ENCODE results near the gene TMEM229B. TPM values are rescaled to one million over a fixed set of nuclear protein-coding genes. Genes with fewer than 3 reads are reported as not detected.

Gene TMEM229B
- total RNA-seq, 1 donor from 2014 or later = 3.7 TPM

DNA sequence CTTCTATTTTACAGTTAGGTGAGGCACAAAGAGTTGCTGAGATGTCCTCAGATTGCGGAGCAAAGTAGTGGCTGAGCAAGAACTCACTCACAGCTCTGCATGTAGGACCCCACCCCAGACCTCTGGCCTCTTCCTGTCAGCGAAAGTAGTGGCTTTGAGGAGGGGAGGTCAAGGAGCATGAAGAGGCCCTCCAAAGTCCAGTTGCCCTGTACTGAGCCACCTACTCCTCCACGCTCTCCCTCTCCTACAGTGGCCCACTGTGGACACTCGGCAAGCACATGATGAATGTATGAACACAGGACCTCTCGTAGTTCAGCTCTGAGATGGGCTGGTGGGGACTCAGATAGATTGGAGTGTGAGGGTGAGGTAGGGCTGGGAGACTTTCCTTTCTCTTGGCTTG, 39.2 kb upstream of the TMEM229B start:
- Mint-ChIP-seq H3K4me1 (peaks cover 8% of the 10 kb centered on the region), H3K27me3 (peaks cover 52% of the 10 kb centered on the region)
- POLR2A ChIA-PET = no interaction called here

DNA sequence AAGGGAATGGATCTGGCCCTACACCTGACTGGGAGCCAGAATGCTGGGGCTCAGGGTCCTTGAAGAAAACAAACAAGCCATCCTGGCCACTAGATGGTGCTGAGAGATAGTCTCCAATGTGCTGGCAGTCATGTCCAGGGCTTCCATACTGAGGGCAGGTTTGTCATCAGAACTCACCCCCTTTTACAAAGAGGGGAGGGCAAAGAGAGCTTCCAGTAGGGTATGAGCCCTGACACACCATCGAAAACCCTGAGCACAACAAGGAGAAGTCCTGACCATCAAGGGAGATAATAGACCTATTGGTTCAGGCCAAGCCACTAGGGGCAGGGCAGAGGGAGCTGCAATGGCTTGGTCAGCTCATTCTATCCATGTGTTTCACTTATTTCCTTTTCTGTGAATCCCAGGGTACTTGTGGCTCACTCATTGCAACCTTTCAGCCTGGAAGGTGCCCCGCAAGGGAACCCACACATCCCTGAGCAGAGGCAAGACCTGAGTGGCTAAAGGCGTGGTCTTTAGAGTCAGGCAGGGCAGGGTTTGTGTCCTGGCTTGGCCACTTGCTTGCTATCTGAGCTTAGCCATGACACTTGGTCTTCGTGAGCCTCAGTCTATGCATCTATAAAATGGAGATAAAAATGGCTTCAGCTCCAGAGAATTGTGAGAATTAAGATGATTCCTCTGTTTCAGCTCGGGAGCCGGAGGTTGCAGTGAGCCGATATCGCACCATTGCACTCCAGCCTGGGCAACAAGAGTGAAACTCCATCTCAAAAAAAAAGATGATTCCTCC, 38.3 kb upstream of the TMEM229B start:
- intact Hi-C loops (cut with micrococcal nuclease) = loop anchor here (1.0 to 2.0 kb wide), 5 partner anchors 39 to 178 kb away; partner anchors contain the start of gene TMEM229B
- TF ChIP-seq, protein P1, sequence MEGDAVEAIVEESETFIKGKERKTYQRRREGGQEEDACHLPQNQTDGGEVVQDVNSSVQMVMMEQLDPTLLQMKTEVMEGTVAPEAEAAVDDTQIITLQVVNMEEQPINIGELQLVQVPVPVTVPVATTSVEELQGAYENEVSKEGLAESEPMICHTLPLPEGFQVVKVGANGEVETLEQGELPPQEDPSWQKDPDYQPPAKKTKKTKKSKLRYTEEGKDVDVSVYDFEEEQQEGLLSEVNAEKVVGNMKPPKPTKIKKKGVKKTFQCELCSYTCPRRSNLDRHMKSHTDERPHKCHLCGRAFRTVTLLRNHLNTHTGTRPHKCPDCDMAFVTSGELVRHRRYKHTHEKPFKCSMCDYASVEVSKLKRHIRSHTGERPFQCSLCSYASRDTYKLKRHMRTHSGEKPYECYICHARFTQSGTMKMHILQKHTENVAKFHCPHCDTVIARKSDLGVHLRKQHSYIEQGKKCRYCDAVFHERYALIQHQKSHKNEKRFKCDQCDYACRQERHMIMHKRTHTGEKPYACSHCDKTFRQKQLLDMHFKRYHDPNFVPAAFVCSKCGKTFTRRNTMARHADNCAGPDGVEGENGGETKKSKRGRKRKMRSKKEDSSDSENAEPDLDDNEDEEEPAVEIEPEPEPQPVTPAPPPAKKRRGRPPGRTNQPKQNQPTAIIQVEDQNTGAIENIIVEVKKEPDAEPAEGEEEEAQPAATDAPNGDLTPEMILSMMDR (IDR thresholded peaks at IDR 0.05) = peak; percentile 20
- CTCF ChIA-PET = interaction anchor here (0.7 to 4.9 kb wide), 27 partner anchors 9 to 177 kb away, joined by 3 to 48 read pairs (median 4); partner anchors contain the start of gene PIGH
- no peaks in the 10 kb centered on the region for H3K36me3 Mint-ChIP-seq (ENCODE audit: low read depth)
- peaks cover 51% of the 10 kb centered on the region for H3K27me3 Mint-ChIP-seq
- DNase-seq (no peak), ATAC-seq (ENCODE audit: low read depth) (peak; percentile 77)
- H3K27ac Mint-ChIP-seq = no peak overlapping the region
- peaks cover 3% of the 10 kb centered on the region for H3K4me1 Mint-ChIP-seq
- H3K4me3 Mint-ChIP-seq = no peak overlapping the region
- H3K9me3 Mint-ChIP-seq = no peaks in the 10 kb centered on the region
- POLR2A ChIA-PET = interaction anchor here (0.7 to 1.0 kb wide), 2 partner anchors 12 to 39 kb away, joined by 3 read pairs; partner anchors contain the start of gene TMEM229B

More for the DNA sequence above, 39.2 kb upstream of the TMEM229B start:
- no peaks in the 10 kb centered on the region for H3K9me3 Mint-ChIP-seq
- intact Hi-C loops (cut with micrococcal nuclease) = loop anchor here (2.0 kb wide), 1 partner anchor 177 kb away; no protein-coding TSS in a partner anchor
- no peak overlapping the region for H3K27ac Mint-ChIP-seq
- CTCF ChIA-PET = interaction anchor here (0.8 to 4.9 kb wide), 10 partner anchors 10 to 177 kb away, joined by 3 to 48 read pairs (median 3); no protein-coding TSS in a partner anchor
- H3K4me3 Mint-ChIP-seq = no peak overlapping the region
- ATAC-seq (ENCODE audit: low read depth) = no peak
- TF ChIP-seq, protein P1 (IDR thresholded peaks at IDR 0.05) = no peak
- no peak for DNase-seq
- no peaks in the 10 kb centered on the region for H3K36me3 Mint-ChIP-seq (ENCODE audit: low read depth)

DNA sequence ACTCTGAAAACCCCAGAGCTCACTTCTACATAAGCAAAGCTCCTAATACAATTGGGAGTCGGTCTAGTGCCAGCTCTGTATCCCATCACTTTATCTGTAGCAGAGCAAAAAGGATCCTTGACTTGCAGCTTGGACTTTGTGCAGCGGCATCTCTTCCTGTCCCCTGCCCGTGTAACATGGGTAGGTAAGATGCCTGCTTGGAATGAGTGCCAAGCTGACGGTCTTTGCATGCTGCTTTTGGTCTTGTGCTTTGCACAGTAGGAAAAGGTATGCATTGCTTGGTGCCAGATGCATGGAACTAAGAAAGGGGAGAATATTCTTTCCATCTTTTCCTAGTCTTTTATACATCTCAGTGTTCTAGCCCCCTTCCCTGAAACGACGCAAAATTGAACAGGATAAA, 37.7 kb upstream of the TMEM229B start:
- DNase-seq = no peak
- ChIA-PET POLR2A (interaction anchor here (1.0 kb wide), 1 partner anchor 38 kb away, joined by 3 read pairs; the partner anchor contains the start of gene TMEM229B), CTCF (interaction anchor here (0.7 to 4.9 kb wide), 18 partner anchors 9 to 178 kb away, joined by 3 to 48 read pairs (median 4); partner anchors contain the start of gene PIGH)
- no peak for ATAC-seq (ENCODE audit: low read depth)
- Mint-ChIP-seq H3K4me3 (no peak overlapping the region), H3K36me3 (ENCODE audit: low read depth) (no peaks in the 10 kb centered on the region), H3K27ac (no peak overlapping the region), H3K27me3 (peaks cover 54% of the 10 kb centered on the region), H3K9me3 (no peaks in the 10 kb centered on the region), H3K4me1 (peaks cover 3% of the 10 kb centered on the region)
- intact Hi-C loops (cut with micrococcal nuclease) = loop anchor here (1.0 to 2.0 kb wide), 5 partner anchors 38 to 179 kb away; partner anchors contain the start of gene TMEM229B
- TF ChIP-seq, protein P1 (IDR thresholded peaks at IDR 0.05) = no peak

DNA sequence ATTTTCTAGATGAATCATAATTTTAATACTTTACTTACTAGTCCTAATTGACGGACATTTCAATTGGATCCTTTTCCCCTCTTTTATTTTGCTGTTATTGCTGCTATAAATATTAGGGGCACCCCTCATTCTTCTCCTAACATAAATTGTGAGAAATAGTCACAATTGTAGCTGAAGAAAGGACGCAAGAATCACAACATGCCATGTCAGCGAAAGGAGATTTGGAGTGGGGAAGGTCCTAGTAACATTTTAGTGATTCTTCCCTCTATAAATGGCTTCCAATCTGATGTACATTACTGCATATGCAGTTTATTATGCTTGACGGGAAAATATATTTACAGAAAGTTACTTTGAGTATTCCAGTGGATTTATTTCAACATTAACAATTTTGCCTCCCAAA, 36.9 kb upstream of the TMEM229B start:
- ATAC-seq (ENCODE audit: low read depth) (no peak), DNase-seq (no peak)
- CTCF ChIA-PET = interaction anchor here (1.2 to 4.9 kb wide), 7 partner anchors 15 to 179 kb away, joined by 3 to 48 read pairs (median 10); no protein-coding TSS in a partner anchor
- TF ChIP-seq, protein P1 (IDR thresholded peaks at IDR 0.05) = no peak
- Mint-ChIP-seq H3K9me3 (no peaks in the 10 kb centered on the region), H3K27ac (no peak overlapping the region), H3K4me3 (no peak overlapping the region), H3K27me3 (peaks cover 53% of the 10 kb centered on the region), H3K36me3 (ENCODE audit: low read depth) (no peaks in the 10 kb centered on the region), H3K4me1 (peaks cover 3% of the 10 kb centered on the region)
- intact Hi-C loops (cut with micrococcal nuclease) = no loop called here
- POLR2A ChIA-PET = no interaction called here

DNA sequence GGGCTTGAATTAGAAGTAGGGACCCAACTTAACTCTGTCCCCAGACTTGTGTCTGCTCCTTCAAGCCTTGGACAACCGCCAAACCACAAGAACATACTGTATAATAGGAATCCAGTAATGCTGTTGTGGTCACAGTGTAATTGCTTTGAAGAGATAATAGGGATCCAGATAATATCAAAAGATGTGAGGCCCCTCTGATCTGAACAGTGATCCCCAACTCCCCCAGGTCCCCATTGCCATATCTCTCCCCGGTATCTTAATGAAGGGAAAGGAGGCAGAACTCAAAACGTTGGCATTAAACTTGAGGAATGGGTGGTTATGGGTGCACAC, 36.1 kb upstream of the TMEM229B start:
- no peak for ATAC-seq (ENCODE audit: low read depth)
- Mint-ChIP-seq H3K4me1 (peaks cover 3% of the 10 kb centered on the region), H3K9me3 (no peaks in the 10 kb centered on the region), H3K36me3 (ENCODE audit: low read depth) (no peaks in the 10 kb centered on the region), H3K27ac (no peak overlapping the region), H3K4me3 (no peak overlapping the region), H3K27me3 (peaks cover 51% of the 10 kb centered on the region)
- CTCF ChIA-PET = interaction anchor here (0.8 to 4.9 kb wide), 5 partner anchors 15 to 98 kb away, joined by 3 to 48 read pairs (median 5); no protein-coding TSS in a partner anchor
- TF ChIP-seq, protein P1 (IDR thresholded peaks at IDR 0.05) = no peak
- POLR2A ChIA-PET = no interaction called here
- intact Hi-C loops (cut with micrococcal nuclease) = no loop called here
- no peak for DNase-seq

Data from activated B cell treated with CpG ODN at 0.5 μM for 24 hours (primary cell).